Dendritic cell treated with granulocyte-macrophage colony-stimulating factor and Interleukin-4, amounts not matched to agents 40 ng/mL and 50 ng/mL, for 4 days (primary cell): Measurements from ENCODE around the gene WDR27.
"Not testable (repeated sequence)": the region's sequence is repeated elsewhere in the genome, so short reads cannot be mapped to it uniquely, and the experiment has no call there.

Experiments used
- H3K27ac Mint-ChIP-seq: one replicate; pipeline ENCODE4 v1.8.0; 2022; ENCODE audit warnings: mild to moderate bottlenecking, mixed read lengths
- H3K27me3 Mint-ChIP-seq: one replicate; pipeline ENCODE4 v1.8.0; 2022; ENCODE audit warnings: mild to moderate bottlenecking, mixed read lengths
- H3K36me3 Mint-ChIP-seq: one replicate; pipeline ENCODE4 v1.8.0; 2022; ENCODE audit warnings: low read depth, mixed read lengths
- H3K4me1 Mint-ChIP-seq: one replicate; pipeline ENCODE4 v1.8.0; 2022; ENCODE audit warnings: low read depth, mixed read lengths
- H3K4me3 Mint-ChIP-seq: one replicate; pipeline ENCODE4 v1.8.0; 2022; ENCODE audit warnings: mild to moderate bottlenecking, moderate library complexity, mixed read lengths
- H3K9me3 Mint-ChIP-seq: one replicate; pipeline ENCODE4 v1.8.0; 2022; ENCODE audit warnings: mixed read lengths
- intact Hi-C: fragments of 100-400 bp; cut with micrococcal nuclease; formaldehyde crosslinking; loops from one replicate; pipeline ENCODE4 v1.15.0; 2022

Gene WDR27

DNA sequence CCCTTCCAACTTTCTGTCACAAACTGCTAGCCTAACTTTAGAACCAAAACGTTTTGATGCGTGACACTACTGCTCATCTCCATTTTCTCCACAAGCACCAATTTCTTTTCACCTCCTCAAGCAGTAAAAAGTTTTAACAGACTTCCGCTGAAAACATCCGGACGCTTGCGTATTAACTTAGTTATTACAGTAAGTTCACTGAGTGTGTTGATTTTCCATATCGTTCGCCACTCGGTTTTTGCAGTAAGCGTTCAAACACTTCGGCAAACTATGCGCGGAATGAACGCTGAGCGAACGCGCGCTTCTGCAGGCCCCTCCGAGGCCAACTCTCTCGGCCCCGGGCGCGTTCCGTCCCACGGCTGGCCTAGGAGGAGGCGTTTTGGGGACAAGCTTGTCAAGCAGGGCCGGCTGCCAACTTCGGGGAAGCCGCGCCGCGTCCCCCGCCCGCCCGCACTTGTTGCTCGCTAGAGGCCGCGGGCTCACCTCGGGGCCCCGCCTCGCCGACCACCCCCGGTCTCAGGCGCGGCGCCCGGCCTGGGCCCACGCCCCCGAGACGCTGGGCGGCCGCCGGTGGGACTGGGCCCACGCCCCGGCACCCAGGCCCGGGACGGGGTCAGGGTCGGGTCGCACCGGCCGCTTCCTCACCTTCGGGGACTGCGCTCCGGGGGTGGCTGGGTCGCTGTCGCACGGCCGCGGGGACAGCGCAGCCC lies 21.5 kb upstream of the WDR27 start:
- Mint-ChIP-seq H3K27ac (peak overlapping the region; percentile 94), H3K4me1 (peaks cover 19% of the 10 kb centered on the region), H3K4me3 (peak overlapping the region; percentile 97), H3K9me3 (no peaks in the 10 kb centered on the region), H3K27me3 (peaks cover 4% of the 10 kb centered on the region), H3K36me3 (peaks cover 7% of the 10 kb centered on the region)
- intact Hi-C loops: loop anchor here (1.0 kb wide), 2 partner anchors 21 to 28 kb away; partner anchors contain the start of genes C6orf120, DYNLT2, ERMARD and WDR27

DNA sequence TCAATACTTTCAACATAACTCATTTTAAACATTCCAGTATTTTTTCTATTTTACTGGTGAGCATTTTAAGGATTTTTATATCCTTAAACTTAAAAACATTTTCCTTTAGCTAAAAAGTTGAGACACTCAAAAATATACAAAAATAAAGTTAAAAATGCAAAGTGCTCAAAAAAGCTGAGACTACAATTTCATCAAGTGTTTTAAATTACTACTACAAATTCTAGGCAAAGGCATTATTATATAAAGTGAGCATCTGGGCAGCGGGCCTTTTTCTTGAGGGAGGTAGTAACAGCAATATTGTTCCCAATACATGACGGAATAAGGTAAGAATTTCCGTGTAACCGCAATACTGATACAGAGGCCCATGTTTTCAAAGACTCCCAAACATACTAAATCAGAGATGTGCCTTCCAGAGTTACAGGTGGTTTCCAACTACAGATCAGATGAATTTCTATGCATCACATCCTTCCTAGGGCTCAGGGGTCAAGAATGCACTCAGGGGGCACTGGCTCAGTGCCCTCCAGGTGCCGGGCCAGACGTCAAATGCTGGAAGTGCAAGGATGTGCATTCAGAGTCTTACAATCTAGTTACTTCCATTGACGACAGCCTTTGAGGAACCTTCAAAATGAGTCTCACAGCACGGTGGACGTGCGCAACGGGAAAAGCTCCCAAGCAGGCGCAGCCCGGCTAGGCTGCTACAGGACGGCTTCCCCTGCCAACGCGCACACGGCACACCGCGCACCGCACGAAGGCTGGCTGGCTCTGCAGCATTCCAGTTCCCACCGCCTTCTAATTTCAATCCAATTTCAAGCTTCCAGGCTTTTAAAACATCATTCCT lies 20.8 kb upstream of the WDR27 start:
- Mint-ChIP-seq H3K4me1 (peaks cover 19% of the 10 kb centered on the region), H3K27me3 (peaks cover 4% of the 10 kb centered on the region), H3K36me3 (peaks cover 7% of the 10 kb centered on the region)

GRCh38 chr6:169720207-169720855 lies 18.5 kb upstream of the WDR27 start:
- H3K36me3 Mint-ChIP-seq: peaks cover 27% of the 10 kb centered on the region
- H3K9me3 Mint-ChIP-seq: no peaks in the 10 kb centered on the region
- H3K4me3 Mint-ChIP-seq: no peak overlapping the region
- H3K4me1 Mint-ChIP-seq: peaks cover 19% of the 10 kb centered on the region
- intact Hi-C loops: no loop called here
- no peak overlapping the region for H3K27ac Mint-ChIP-seq
- H3K27me3 Mint-ChIP-seq: no peaks in the 10 kb centered on the region

More for the DNA sequence above, 20.8 kb upstream of the WDR27 start:
- intact Hi-C loops: loop anchor here (1.0 kb wide), 2 partner anchors 20 to 29 kb away; partner anchors contain the start of genes C6orf120, DYNLT2, ERMARD and WDR27
- H3K4me3 Mint-ChIP-seq: peak overlapping the region; percentile 97
- no peaks in the 10 kb centered on the region for H3K9me3 Mint-ChIP-seq
- peak overlapping the region; percentile 94 for H3K27ac Mint-ChIP-seq

DNA sequence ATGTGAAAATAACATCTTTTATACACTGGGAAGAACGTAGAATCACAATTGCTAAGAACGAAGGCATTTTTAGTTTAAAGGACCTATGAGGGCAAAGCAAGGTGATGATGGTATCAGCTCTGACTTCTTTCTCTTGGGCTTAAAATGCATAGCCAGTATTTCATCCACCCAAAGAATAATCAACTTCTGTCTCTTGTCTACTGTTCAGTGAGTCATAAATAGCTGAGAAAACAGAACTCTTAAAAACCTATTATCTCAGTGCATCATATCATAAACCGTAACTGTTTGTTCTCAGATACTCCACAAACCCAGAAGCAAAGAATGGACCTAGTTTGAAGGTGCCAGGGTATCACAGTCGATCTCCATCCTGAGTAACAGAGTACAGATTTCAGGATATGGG lies 17.3 kb upstream of the WDR27 start:
- H3K4me1 Mint-ChIP-seq: peaks cover 19% of the 10 kb centered on the region
- no peak overlapping the region for H3K4me3 Mint-ChIP-seq
- no peaks in the 10 kb centered on the region for H3K27me3 Mint-ChIP-seq
- intact Hi-C loops: no loop called here
- no peaks in the 10 kb centered on the region for H3K9me3 Mint-ChIP-seq
- H3K36me3 Mint-ChIP-seq: peaks cover 39% of the 10 kb centered on the region
- H3K27ac Mint-ChIP-seq: no peak overlapping the region

DNA sequence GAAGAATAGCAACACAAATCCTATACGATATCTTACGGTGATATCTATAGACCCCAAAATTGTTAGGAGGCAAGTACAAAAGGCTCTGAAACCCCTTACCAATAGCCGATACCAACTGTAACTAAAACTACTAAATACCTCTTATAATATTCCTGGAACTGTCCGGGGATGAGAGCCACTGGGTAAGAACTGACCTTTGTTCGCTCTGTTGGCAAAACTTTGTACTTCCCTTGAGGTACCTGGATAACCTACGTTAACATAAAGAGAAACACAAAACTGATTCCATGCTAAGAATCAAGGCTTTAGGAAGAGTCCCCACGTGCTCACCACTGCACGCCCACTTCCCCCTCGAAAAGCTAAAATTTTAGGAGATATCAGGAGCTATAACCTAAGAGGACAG lies 12.8 kb upstream of the WDR27 start:
- Mint-ChIP-seq H3K4me3 (no peak overlapping the region), H3K36me3 (peaks cover 60% of the 10 kb centered on the region), H3K27me3 (no peaks in the 10 kb centered on the region), H3K27ac (no peak overlapping the region), H3K9me3 (no peaks in the 10 kb centered on the region), H3K4me1 (no peaks in the 10 kb centered on the region)
- intact Hi-C loops: no loop called here

DNA sequence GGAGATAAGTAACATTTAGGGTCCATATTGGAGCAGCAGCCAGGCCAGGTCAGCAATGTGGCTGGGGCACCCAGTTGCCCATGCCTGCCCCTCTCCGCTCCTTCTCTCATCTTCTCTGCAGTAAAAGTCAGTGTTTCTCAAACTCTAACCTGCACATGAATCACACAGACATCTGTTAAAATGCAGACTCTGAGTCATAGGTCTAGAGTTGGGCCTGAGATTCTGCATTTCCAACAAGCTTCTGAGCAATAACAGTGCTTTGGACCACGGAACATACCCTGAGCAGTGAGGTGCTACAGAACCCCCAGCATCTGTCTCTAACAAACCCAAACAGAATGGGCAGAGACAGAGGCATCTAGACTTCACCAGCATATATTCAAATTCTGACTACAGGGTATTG lies 12.3 kb upstream of the WDR27 start:
- Mint-ChIP-seq H3K9me3 (no peaks in the 10 kb centered on the region), H3K4me3 (no peak overlapping the region), H3K27ac (no peak overlapping the region), H3K27me3 (no peaks in the 10 kb centered on the region), H3K4me1 (no peaks in the 10 kb centered on the region), H3K36me3 (peaks cover 60% of the 10 kb centered on the region)
- intact Hi-C loops: no loop called here

GRCh38 chr6:169710009-169710408 lies 8.2 kb upstream of the WDR27 start:
- Mint-ChIP-seq H3K4me1 (peaks cover 11% of the 10 kb centered on the region), H3K4me3 (no peak overlapping the region), H3K27ac (no peak overlapping the region), H3K9me3 (no peaks in the 10 kb centered on the region), H3K27me3 (no peaks in the 10 kb centered on the region), H3K36me3 (peaks cover 44% of the 10 kb centered on the region)
- intact Hi-C loops: no loop called here

GRCh38 chr6:169709293-169709692 lies 7.5 kb upstream of the WDR27 start:
- Mint-ChIP-seq H3K27me3 (no peaks in the 10 kb centered on the region), H3K4me1 (peaks cover 11% of the 10 kb centered on the region), H3K4me3 (no peak overlapping the region), H3K9me3 (no peaks in the 10 kb centered on the region), H3K27ac (no peak overlapping the region), H3K36me3 (peaks cover 37% of the 10 kb centered on the region)
- intact Hi-C loops: no loop called here

- Mint-ChIP-seq H3K4me3 (no peak overlapping the region), H3K27me3 (no peaks in the 10 kb centered on the region), H3K27ac (no peak overlapping the region), H3K4me1 (peaks cover 11% of the 10 kb centered on the region), H3K36me3 (peaks cover 26% of the 10 kb centered on the region), H3K9me3 (no peaks in the 10 kb centered on the region)
- intact Hi-C loops: no loop called here
These were observed 5.9 kb upstream of the WDR27 start for GRCh38 chr6:169707772-169708171.

DNA sequence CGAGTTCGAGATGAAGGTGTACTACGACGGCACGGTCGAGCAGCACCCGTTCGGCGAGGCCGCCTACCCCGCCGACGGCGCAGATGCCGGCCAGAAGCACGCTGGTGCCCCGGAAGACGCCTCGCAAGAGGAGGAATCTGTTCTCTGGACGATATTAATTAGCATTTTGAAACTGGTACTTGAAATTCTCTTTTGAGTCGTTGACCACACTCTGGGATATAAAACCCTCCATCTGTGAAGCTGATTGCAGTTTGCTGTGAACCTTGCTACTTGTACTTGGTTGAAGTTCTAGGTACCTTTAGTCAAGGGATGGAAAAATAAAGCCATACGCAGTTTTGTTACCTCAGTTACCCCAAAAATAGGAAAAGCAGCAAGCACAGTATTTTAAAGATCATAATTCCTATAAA lies 1.0 kb upstream of the WDR27 start:
- Mint-ChIP-seq H3K9me3 (no peaks in the 10 kb centered on the region), H3K4me1 (peaks cover 34% of the 10 kb centered on the region)

GRCh38 chr6:169701311-169701953 lies 397 bp downstream of the WDR27 start:
- no peaks in the 10 kb centered on the region for H3K27me3 Mint-ChIP-seq
- peak overlapping the region; percentile 87 for H3K4me3 Mint-ChIP-seq
- peaks cover 19% of the 10 kb centered on the region for H3K36me3 Mint-ChIP-seq
- peak overlapping the region; percentile 87 for H3K27ac Mint-ChIP-seq
- peaks cover 2% of the 10 kb centered on the region for H3K9me3 Mint-ChIP-seq
- H3K4me1 Mint-ChIP-seq: peaks cover 31% of the 10 kb centered on the region
- intact Hi-C loops: loop anchor here (5.0 kb wide), 3 partner anchors 49 to 606 kb away; partner anchors contain the start of gene FAM120B

More for the DNA sequence above, 1.0 kb upstream of the WDR27 start:
- Mint-ChIP-seq H3K27me3 (no peaks in the 10 kb centered on the region), H3K36me3 (peaks cover 21% of the 10 kb centered on the region), H3K4me3 (peak overlapping the region; percentile 87), H3K27ac (peak overlapping the region; percentile 87)
- intact Hi-C loops: loop anchor here (1.0 to 5.0 kb wide), 6 partner anchors 20 to 852 kb away; partner anchors contain the start of genes DYNLT2, ERMARD, FAM120B and TBP

- H3K4me3 Mint-ChIP-seq: no peak overlapping the region
- H3K27ac Mint-ChIP-seq: peak overlapping the region; percentile 18
- H3K4me1 Mint-ChIP-seq: peaks cover 22% of the 10 kb centered on the region
- peaks cover 13% of the 10 kb centered on the region for H3K9me3 Mint-ChIP-seq
- H3K36me3 Mint-ChIP-seq: peaks cover 15% of the 10 kb centered on the region
- intact Hi-C loops: loop anchor here (5.0 kb wide), 3 partner anchors 48 to 607 kb away; partner anchors contain the start of gene FAM120B
- H3K27me3 Mint-ChIP-seq: no peaks in the 10 kb centered on the region
These were observed 1.5 kb downstream of the WDR27 start for GRCh38 chr6:169700296-169700695.

- intact Hi-C loops, H3K27ac Mint-ChIP-seq, H3K36me3 Mint-ChIP-seq, H3K27me3 Mint-ChIP-seq, H3K4me3 Mint-ChIP-seq: not testable (repeated sequence)
- Mint-ChIP-seq H3K4me1 (peaks cover 22% of the 10 kb centered on the region), H3K9me3 (peaks cover 31% of the 10 kb centered on the region)
These were observed 4.7 kb downstream of the WDR27 start for GRCh38 chr6:169697115-169697514.
